CD8-positive, alpha-beta memory T cell (primary cell): ENCODE results near the gene NCOA3. TPM values are rescaled to one million over a fixed set of nuclear protein-coding genes. Genes with fewer than 3 reads are reported as not detected.

Source experiments
- CTCF ChIA-PET: fragments of 350-600 bp; sonication (Branson Sonifier 250); formaldehyde crosslinking; loops from one replicate; lab custom pipeline; 2021; ENCODE audit warnings: antibody characterized with exemption; lab: Charles Lee
- POLR2A ChIA-PET: fragments of 350-600 bp; sonication (Branson Sonifier 250); formaldehyde crosslinking; loops from one replicate; lab custom pipeline; 2021; ENCODE audit warnings: antibody characterized with exemption; lab: Charles Lee
- DNase-seq, 5 donors: peaks; one replicate each; pipeline versions ENCODE4 v3.0.0 to v3.0.0-alpha.2; 2020 to 2022; ENCODE audit warnings: mixed read lengths in 1 of 5
- H3K27ac ChIP-seq: one replicate; pipeline ENCODE4 v1.7.0; 2013; ENCODE audit warnings: low read depth, mild to moderate bottlenecking, low read length, moderate library complexity
- H3K27me3 ChIP-seq: 2 replicates; pipeline ENCODE4 v1.7.0; 2013; ENCODE audit warnings: low read length, mild to moderate bottlenecking; ENCODE audit not compliant: insufficient read depth, poor library complexity, severe bottlenecking
- H3K36me3 ChIP-seq: 2 replicates; pipeline ENCODE4 v1.7.0; 2013; ENCODE audit warnings: mild to moderate bottlenecking, low read length, moderate library complexity; ENCODE audit not compliant: insufficient read depth
- H3K4me1 ChIP-seq: 2 replicates; pipeline ENCODE4 v1.7.0; 2013; ENCODE audit warnings: mild to moderate bottlenecking, low read length, moderate library complexity; ENCODE audit not compliant: insufficient read depth
- H3K4me3 ChIP-seq: 2 replicates; pipeline ENCODE4 v1.7.0; 2013; ENCODE audit warnings: mild to moderate bottlenecking, low read length
- H3K9me3 ChIP-seq: 2 replicates; pipeline ENCODE4 v1.7.0; 2013; ENCODE audit warnings: mild to moderate bottlenecking, low read length
- H3K27ac Mint-ChIP-seq, 8 donors: one replicate each; pipeline ENCODE4 v1.8.0; 2020 to 2021; ENCODE audit warnings: mixed read lengths in 8 of 8, mild to moderate bottlenecking in 6 of 8, inconsistent platforms in 3 of 8, moderate library complexity in 3 of 8
- H3K27me3 Mint-ChIP-seq, 2 donors: one replicate each; pipeline ENCODE4 v1.8.0; 2020 to 2021; ENCODE audit warnings: mixed read lengths in 2 of 2, mild to moderate bottlenecking in 1 of 2, moderate library complexity in 1 of 2
- H3K36me3 Mint-ChIP-seq, 3 donors: one replicate each; pipeline ENCODE4 v1.8.0; 2020 to 2021; ENCODE audit warnings: mixed read lengths in 3 of 3, inconsistent platforms in 1 of 3, mild to moderate bottlenecking in 1 of 3
- H3K4me1 Mint-ChIP-seq, 3 donors: one replicate each; pipeline ENCODE4 v1.8.0; 2020 to 2021; ENCODE audit warnings: mixed read lengths in 3 of 3, inconsistent platforms in 1 of 3, mild to moderate bottlenecking in 1 of 3
- H3K4me3 Mint-ChIP-seq, 7 donors: one replicate each; pipeline ENCODE4 v1.8.0; 2020 to 2021; ENCODE audit warnings: mixed read lengths in 7 of 7, mild to moderate bottlenecking in 6 of 7, moderate library complexity in 4 of 7, inconsistent platforms in 2 of 7
- H3K9me3 Mint-ChIP-seq, 5 donors: one replicate each; pipeline ENCODE4 v1.8.0; 2020 to 2022; ENCODE audit warnings: mixed read lengths in 5 of 5, mild to moderate bottlenecking in 3 of 5, moderate library complexity in 2 of 5, inconsistent platforms in 1 of 5
- polyA plus RNA-seq: library from polyadenylated mRNA; unstranded; fragments of 300-500 nt; fragmentation: Illumina TruSeq; gene quantifications from one replicate; pipeline ENCODE4 v1.2.3, GENCODE V29; 2021
- total RNA-seq, 2 experiments: library from RNA; stranded (reverse); gene quantifications; one replicate each; pipeline ENCODE4 v1.2.3, GENCODE V29; 2021

NCOA3 gene
- total and polyA plus RNA-seq, 3 experiments from 2014 or later: 23.8 to 93.8 (median 92.4) TPM

DNA sequence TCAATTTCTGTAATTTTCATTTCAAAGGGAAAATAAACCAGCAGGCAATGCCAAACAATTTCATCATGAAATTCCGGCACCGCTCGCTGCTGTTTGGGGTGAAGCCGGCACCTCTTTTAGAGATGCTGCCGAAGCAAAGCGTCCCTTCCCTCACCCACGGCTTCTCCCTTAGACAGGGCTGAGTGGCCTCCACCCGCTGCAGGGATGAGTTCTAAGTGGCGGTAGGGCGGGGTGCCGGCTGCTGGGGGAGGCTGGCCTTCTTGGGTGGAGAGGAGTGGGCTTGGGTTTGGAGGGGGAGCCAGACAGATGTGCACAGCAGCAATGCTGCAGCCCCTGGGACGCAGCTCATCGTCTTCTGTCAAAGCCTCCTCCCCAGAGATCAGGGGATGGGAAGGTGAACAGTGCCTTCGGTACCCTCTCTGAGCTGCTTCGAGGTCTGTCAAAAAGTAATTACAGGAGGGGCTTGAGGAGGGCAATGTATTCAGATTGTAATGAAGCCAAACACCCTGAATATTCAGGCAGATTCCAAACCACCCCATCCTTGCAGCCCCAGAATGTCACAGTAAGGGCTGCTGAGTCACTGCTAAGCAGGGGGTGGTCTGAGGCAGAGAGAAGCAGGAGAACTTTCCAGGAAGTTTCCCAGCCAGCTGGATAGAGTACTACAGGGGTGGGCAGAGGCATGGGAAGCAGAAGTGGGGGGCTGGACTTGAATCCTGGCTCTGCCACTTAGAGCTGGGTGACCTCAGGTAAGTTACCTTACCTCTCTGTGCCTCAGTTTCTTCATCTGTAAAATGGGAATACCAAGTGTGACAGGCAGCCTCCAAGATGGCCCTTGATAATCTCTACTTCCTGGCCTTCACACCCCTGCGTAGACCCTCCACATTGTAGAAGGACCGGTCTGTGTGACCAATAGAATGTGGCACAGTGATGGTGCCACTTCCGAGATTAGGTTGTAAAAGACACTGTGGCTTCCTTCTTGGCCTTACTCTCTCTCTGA is 187.0 kb downstream of the NCOA3 start:
- Mint-ChIP-seq H3K9me3 (no peaks in the 10 kb centered on the region), H3K4me1 (no peaks in the 10 kb centered on the region), H3K27ac (no peak overlapping the region), H3K36me3 (no peaks in the 10 kb centered on the region), H3K27me3 (peaks cover 6 to 20% of the 10 kb centered on the region in 2 donors), H3K4me3 (no peak overlapping the region)
- CTCF ChIA-PET: interaction anchor here (0.7 kb wide), 1 partner anchor 10 kb away, joined by 3 read pairs; no protein-coding TSS in a partner anchor
- no peaks in the 10 kb centered on the region for H3K9me3 ChIP-seq
- H3K27ac ChIP-seq: no peak overlapping the region
- H3K4me3 ChIP-seq: no peak overlapping the region
- DNase-seq: no peak
- H3K27me3 ChIP-seq: no peaks in the 10 kb centered on the region
- POLR2A ChIA-PET: no interaction called here
- H3K4me1 ChIP-seq: no peaks in the 10 kb centered on the region
- H3K36me3 ChIP-seq: no peaks in the 10 kb centered on the region

DNA sequence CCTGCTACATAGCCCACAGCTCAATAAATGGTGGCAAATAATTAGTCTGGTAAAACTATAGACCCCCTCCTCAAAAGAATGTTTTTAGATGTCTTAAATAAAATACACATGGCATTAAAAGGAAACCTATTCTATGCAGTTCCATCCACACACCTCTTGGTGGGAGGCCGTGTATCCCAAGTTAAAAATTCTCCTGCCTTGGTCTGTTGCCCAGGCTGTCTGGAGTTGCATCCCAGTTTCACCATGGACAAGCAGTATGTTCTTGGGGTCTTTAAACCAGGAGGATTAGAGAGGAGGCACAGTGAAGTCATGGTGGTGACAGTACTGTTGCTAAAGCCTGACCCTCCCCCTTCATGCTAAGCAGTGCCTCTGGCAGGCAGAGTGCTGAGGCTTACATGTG is 188.0 kb downstream of the NCOA3 start:
- Mint-ChIP-seq H3K4me3 (no peak overlapping the region), H3K36me3 (no peaks in the 10 kb centered on the region), H3K27ac (no peak overlapping the region), H3K4me1 (no peaks in the 10 kb centered on the region), H3K9me3 (no peaks in the 10 kb centered on the region), H3K27me3 (peaks cover 6 to 20% of the 10 kb centered on the region in 2 donors)
- ChIA-PET POLR2A (no interaction called here), CTCF (interaction anchor here (1.3 kb wide), 2 partner anchors 19 to 931 kb away, joined by 3 read pairs; no protein-coding TSS in a partner anchor)
- Histone ChIP-seq H3K27me3 (no peaks in the 10 kb centered on the region), H3K4me1 (no peaks in the 10 kb centered on the region), H3K27ac (no peak overlapping the region), H3K36me3 (no peaks in the 10 kb centered on the region), H3K4me3 (no peak overlapping the region), H3K9me3 (no peaks in the 10 kb centered on the region)
- DNase-seq: no peak

DNA sequence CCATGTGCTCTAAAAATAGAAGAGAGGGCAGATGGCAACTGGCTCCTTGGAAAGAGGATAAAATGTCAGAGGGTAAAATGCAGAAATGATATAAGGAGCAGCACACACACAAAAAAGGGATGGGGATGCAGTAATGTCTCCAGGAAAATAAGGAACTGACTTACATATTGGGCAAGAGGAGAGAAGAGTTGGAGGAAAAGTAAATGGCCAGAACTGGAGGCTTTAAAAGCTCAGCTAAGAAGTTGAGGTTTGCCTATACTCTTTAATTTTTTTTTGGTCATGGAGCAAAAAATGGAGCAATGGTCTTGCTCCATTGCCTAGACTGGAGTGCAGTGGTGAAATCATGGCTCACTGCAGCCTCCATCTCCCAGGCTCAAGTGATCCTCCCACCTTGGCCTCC is 189.9 kb downstream of the NCOA3 start:
- H3K9me3 Mint-ChIP-seq: no peaks in the 10 kb centered on the region
- no peak overlapping the region for H3K4me3 ChIP-seq
- no peaks in the 10 kb centered on the region for H3K4me1 ChIP-seq
- H3K27me3 Mint-ChIP-seq: peaks cover 7 to 20% of the 10 kb centered on the region in 2 donors
- H3K4me3 Mint-ChIP-seq: no peak overlapping the region
- H3K27ac Mint-ChIP-seq: no peak overlapping the region
- DNase-seq: no peak
- POLR2A ChIA-PET: no interaction called here
- no peaks in the 10 kb centered on the region for H3K27me3 ChIP-seq
- CTCF ChIA-PET: no interaction called here
- H3K36me3 Mint-ChIP-seq: no peaks in the 10 kb centered on the region
- no peak overlapping the region for H3K27ac ChIP-seq
- H3K36me3 ChIP-seq: no peaks in the 10 kb centered on the region
- peaks cover 0 to 2% (median 0%) of the 10 kb centered on the region in 3 donors for H3K4me1 Mint-ChIP-seq
- no peaks in the 10 kb centered on the region for H3K9me3 ChIP-seq

DNA sequence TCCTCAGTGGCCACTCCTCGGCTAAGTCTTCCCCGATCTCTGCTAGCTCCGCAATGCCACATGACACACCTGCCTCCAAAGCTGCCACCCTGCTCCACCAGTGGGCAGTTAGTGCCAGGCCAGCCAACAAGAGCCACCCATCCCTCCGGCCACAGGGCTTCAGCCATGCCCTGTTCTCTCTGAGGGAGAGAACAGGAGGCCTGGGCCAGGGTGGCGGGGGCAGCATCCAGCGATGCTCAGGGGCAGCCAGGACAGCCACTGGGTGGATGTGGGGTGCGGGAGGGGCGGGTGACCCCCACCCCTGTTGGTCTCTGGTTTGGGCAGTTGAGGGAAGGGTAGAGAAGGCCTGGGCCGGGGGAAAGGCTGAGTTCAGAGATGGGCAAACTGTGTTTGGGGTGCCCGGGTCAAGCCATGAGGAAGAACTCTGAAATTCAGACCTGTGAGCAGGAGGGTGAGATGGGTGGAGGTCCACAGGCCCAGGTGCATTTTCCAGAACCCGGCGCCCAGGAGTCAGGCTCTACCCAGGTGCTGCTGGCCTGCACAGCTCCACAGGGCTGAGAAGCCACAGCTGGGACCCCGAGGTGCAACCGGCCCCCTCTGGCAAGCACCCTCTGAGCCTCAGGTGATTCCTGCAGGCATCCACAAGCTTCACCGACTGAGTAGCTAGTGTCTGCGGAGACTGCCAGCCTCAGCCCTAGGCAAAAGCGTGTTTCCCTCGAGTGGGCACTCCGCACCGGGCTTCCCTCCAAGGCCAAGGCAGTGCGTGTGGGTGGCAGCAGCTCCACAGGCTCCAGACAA is 192.5 kb downstream of the NCOA3 start:
- H3K27ac Mint-ChIP-seq: no peak overlapping the region
- no peaks in the 10 kb centered on the region for H3K36me3 Mint-ChIP-seq
- POLR2A ChIA-PET: no interaction called here
- peaks cover 6 to 11% of the 10 kb centered on the region in 2 donors for H3K27me3 Mint-ChIP-seq
- peaks cover 0 to 2% (median 0%) of the 10 kb centered on the region in 3 donors for H3K4me1 Mint-ChIP-seq
- no peak overlapping the region for H3K4me3 ChIP-seq
- H3K9me3 ChIP-seq: no peaks in the 10 kb centered on the region
- H3K27me3 ChIP-seq: no peaks in the 10 kb centered on the region
- H3K9me3 Mint-ChIP-seq: no peaks in the 10 kb centered on the region
- no peaks in the 10 kb centered on the region for H3K4me1 ChIP-seq
- no peak overlapping the region for H3K4me3 Mint-ChIP-seq
- no peaks in the 10 kb centered on the region for H3K36me3 ChIP-seq
- CTCF ChIA-PET: interaction anchor here (0.9 to 1.7 kb wide), 3 partner anchors 15 to 927 kb away, joined by 3 to 4 read pairs (median 4); no protein-coding TSS in a partner anchor
- DNase-seq: no peak
- H3K27ac ChIP-seq: no peak overlapping the region

DNA sequence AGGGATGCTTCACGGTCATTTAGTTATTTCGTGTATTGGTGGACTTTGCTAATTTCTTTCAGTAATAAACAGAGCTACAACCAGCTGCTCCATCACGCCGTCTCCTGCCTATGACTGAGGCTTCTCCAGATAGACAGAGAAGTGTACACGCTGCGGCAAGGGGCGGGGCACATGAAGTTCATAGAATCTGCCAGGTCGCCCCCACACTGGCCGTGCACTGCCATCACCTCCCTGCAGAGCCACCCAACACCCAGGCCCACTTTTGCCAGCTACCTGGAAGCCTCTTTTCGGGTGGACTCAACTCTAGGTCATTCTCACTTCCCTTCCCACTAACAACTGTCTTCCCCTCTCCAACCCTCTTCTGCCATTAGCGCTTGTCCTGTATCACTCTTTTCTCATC is 195.2 kb downstream of the NCOA3 start:
- H3K9me3 Mint-ChIP-seq: no peaks in the 10 kb centered on the region
- H3K4me1 Mint-ChIP-seq: peaks cover 0 to 2% (median 0%) of the 10 kb centered on the region in 3 donors
- Histone ChIP-seq H3K36me3 (no peaks in the 10 kb centered on the region), H3K27ac (no peak overlapping the region), H3K27me3 (no peaks in the 10 kb centered on the region), H3K4me1 (no peaks in the 10 kb centered on the region), H3K9me3 (no peaks in the 10 kb centered on the region), H3K4me3 (no peak overlapping the region)
- POLR2A ChIA-PET: no interaction called here
- H3K36me3 Mint-ChIP-seq: no peaks in the 10 kb centered on the region
- no peak overlapping the region for H3K27ac Mint-ChIP-seq
- CTCF ChIA-PET: no interaction called here
- DNase-seq: no peak
- H3K27me3 Mint-ChIP-seq: peaks cover 4 to 8% of the 10 kb centered on the region in 2 donors
- H3K4me3 Mint-ChIP-seq: no peak overlapping the region

DNA sequence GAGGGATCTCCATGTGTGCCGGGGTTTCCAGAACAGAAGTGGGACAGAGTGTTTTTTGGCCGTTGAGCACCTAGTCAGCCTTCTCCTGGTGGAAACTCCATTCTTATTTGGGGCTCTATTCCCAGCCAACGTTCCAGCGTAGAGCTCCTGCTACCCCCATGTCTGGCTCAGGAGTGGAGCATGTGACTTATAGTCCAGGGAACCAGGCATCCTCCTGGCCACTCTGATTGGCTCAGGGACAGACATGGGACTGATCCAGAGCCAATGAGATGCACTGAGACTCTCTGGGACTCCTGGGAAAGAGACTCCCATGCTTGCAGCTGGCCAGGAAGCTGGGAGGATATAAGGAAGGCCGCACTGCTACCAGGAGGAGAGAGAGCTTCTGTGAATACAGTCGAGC is 196.5 kb downstream of the NCOA3 start:
- Mint-ChIP-seq H3K9me3 (no peaks in the 10 kb centered on the region), H3K36me3 (no peaks in the 10 kb centered on the region), H3K27ac (no peak overlapping the region), H3K4me1 (peaks cover 0 to 2% (median 0%) of the 10 kb centered on the region in 3 donors), H3K4me3 (no peak overlapping the region), H3K27me3 (peaks cover 4 to 8% of the 10 kb centered on the region in 2 donors)
- Histone ChIP-seq H3K27ac (no peak overlapping the region), H3K9me3 (no peaks in the 10 kb centered on the region), H3K4me3 (no peak overlapping the region), H3K4me1 (no peaks in the 10 kb centered on the region), H3K36me3 (no peaks in the 10 kb centered on the region), H3K27me3 (no peaks in the 10 kb centered on the region)
- no peak for DNase-seq
- CTCF ChIA-PET: no interaction called here
- POLR2A ChIA-PET: no interaction called here

DNA sequence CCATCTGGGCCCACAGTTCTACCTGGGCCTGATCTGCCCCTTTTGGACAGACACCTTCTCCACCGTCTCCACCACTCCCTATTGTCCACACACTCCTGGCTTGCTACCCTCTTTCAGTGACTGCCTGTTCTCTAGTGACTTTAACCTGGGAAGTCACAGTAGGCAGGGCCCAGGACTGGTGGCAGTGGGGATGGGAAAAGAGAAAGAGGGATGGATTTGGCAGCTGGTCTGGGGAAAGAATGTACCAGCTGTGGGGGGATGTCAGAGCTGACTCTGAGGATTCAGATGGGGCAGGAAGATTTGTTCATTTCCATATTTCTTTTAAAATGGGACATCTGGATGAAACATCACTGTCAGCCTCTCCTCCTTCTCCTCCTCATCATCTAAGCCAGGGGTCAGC is 198.1 kb downstream of the NCOA3 start:
- no peak overlapping the region for H3K4me3 Mint-ChIP-seq
- H3K9me3 Mint-ChIP-seq: no peaks in the 10 kb centered on the region
- H3K4me1 Mint-ChIP-seq: peaks cover 0 to 2% (median 0%) of the 10 kb centered on the region in 3 donors
- ChIA-PET CTCF (no interaction called here), POLR2A (no interaction called here)
- Histone ChIP-seq H3K4me3 (no peak overlapping the region), H3K27me3 (no peaks in the 10 kb centered on the region), H3K9me3 (no peaks in the 10 kb centered on the region), H3K4me1 (no peaks in the 10 kb centered on the region), H3K27ac (no peak overlapping the region), H3K36me3 (no peaks in the 10 kb centered on the region)
- peaks cover 7 to 12% of the 10 kb centered on the region in 2 donors for H3K27me3 Mint-ChIP-seq
- H3K36me3 Mint-ChIP-seq: no peaks in the 10 kb centered on the region
- no peak for DNase-seq
- H3K27ac Mint-ChIP-seq: no peak overlapping the region

DNA sequence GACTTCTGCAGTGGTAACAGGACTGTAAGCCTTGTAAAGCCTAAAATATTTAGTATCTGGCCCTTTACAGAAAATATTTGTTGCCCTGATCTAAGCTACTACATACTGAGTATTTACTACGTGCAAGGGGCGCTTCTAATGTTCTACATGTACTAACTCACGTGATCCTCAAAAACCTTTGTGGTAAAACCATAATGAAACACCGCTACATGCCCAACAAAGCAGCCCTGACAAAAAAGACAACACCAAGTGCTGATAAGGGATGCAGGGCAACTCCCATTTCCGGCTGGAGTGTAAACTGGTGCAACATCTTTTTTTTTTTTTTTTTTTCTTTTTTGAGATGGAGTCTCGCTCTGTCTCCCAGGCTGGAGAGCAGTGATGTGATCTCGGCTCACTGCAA is 198.6 kb downstream of the NCOA3 start:
- Mint-ChIP-seq H3K4me1 (peaks cover 0 to under 1% (median 0%) of the 10 kb centered on the region in 3 donors), H3K27ac (no peak overlapping the region), H3K27me3 (peaks cover 7 to 14% of the 10 kb centered on the region in 2 donors), H3K4me3 (no peak overlapping the region), H3K36me3 (no peaks in the 10 kb centered on the region), H3K9me3 (no peaks in the 10 kb centered on the region)
- CTCF ChIA-PET: no interaction called here
- DNase-seq: no peak
- H3K4me3 ChIP-seq: no peak overlapping the region
- H3K9me3 ChIP-seq: no peaks in the 10 kb centered on the region
- no peak overlapping the region for H3K27ac ChIP-seq
- no peaks in the 10 kb centered on the region for H3K36me3 ChIP-seq
- no peaks in the 10 kb centered on the region for H3K27me3 ChIP-seq
- POLR2A ChIA-PET: no interaction called here
- H3K4me1 ChIP-seq: no peaks in the 10 kb centered on the region
